ENCODE measurements around the gene RAVER1.

The RAVER1 gene

DNA sequence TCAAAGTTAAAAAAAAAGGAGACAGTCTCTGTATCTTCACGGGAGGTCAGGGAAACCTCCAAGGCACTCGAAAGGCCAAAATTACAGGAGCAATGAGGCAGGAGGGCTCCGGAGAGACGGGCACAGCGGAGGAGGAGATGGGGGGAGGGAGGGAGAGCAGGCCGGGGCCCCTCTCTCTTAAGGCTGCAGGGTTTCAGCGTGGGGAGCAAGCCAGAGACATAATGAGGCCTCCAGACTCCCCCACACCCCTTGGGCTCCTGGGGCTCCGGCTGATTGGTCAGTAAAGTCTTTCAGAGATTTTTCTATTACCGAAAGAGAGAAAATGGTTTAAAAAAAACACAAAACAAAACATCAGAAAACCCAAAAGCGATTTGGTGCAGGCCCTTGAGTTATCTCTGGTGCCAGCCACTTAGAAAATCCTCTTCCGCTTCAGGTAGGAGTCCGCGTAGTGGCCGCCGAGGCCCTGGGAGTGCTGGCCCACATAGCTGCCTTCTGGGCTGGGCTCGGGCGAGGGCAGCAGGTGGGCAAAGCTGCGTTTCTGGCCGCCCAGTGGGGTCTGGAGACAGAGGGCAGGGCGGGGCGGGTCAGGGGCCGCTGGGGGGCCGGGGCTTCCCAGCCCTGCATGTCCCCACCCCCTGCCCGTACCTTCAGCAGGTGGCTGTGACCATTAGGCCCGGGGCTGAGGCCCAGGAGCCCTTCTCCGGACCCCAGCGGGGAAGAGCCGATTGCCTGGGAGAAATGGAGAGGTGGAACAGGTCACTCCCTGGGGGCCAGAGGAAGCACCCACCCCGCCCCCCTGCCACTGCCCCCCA lies 16.1 kb downstream of the RAVER1 start:
- no peak for DNase-seq

DNA sequence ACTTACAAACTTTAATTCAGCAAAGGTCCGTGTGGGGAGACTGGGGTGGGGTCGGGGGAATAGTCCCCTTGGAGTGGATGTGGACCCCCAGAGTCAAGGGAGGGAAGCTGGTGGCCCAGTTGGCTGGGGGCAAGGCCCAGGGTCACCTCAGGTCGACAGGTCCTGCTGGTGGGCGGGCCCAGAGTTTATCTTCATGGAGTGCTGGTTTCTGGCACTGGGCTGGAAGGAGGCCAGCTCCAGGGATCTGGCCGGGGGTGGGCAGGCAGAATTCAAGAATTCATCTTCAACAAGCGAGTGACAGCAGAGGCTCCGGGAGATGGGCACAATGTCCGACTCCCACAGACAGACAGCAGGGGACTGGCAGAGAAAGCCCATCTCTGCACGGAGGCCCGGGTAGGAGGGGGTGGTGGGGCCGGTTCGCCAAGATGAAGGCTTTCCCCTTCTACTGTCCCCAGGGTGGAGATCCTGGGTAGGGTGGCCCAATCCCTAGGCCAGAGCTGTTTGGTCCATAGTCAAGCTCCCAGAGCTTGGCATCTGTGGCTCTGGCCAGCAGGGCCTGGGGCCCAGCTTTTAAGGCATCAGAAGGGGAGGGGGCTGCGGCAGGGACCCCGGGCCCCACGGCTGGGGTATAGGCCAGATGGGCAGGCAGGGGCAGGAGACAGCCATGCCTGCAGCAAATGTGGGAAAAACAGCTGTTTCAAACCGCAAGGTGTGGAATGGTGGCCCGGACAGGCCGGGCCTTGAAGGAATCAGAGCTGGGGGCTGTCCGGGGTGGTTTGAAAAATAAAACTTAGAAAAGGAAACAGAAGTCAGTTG lies 16.9 kb downstream of the RAVER1 start:
- no peak for DNase-seq

DNA sequence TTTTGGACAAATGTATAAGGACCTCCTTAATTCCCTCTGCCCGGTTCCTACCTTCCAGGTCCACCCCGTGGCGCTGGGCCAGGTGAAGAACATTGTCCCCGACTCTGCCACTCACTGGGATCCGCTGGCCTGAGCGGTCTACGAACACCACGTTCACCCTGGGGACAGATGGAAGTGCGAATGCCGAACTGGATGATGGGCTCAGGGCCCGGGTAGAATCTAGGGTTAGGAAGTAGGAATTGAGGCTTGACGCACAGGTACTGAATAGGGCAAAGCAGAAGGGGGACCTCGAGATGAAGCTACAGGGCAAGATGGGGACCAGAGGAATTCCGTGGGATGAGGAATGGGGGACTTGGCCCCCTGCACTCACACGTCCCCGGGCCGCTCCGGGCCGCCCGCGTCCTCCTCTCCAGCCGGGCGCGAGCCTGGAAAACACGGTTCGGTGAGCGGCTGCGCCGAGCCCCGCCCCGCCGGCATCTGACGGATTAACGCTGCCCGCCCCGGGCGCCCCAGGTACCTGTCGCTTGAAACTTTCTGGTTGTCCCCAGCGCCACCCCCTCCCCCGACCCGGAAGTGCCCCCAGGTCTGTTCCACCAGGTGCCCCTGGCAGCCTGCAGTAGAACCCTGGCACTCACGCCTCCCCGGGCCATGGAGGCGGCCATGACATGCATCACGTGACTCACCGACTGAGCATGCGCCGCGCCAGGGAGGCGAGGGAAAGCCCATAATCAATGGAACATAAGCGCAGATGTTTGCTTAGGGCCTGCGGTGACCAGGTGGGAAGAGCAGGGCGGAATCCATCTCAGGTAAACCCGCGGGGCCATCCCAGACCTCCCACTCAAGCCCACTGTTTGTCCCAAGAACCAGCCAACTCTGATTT lies 17.8 kb downstream of the RAVER1 start, which contains the start of gene FDX2:
Gene FDX2 (minus strand): TSS at position 681 of the 880 bp plus-strand sequence. CDS start 19 bp downstream, at position 662.
- DNase-seq = peak; percentile 63

DNA sequence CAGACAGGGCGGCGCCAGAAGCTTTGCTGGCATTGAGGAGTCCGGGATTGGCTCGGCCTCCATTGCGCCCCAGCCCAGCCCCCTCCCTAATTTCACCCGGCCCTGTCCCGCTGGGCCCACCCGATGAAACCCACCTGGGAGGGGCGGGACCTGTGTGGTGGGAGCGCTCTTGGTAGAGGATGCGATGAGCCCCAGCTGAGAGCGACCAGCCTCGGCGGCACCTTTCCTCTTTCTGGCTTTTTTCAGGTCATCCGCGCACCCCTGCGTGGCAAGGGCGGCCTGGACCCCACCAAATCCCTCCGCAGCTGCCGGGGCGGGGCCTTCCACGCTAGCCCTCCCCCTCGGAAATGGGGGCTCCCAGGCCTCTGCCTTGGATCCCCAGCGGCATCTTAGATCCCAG lies 23.9 kb downstream of the RAVER1 start, which contains the start of gene ZGLP1:
Gene ZGLP1 (minus strand): TSS at position 393 of the 400 bp plus-strand sequence.
- no peak for DNase-seq

DNA sequence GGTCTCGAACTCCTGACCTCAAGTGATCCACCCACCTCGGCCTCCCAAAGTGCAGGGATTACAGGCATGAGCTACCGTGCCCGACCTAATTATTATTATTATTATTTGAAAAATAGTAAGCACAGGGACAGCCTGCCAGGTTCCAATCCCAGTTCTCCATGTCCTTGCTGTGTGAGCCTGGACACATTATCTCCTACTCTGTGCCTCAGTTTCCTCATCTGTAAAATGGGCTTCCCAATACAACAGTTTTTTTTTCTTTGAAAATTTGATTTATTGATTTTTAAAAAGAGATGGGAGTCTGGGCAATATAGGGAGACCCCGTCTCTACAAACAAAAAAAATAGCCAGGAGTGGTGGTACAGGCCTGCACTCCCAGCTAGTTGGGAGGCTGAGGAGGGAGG lies 27.0 kb downstream of the RAVER1 start:
- DNase-seq = no peak

DNA sequence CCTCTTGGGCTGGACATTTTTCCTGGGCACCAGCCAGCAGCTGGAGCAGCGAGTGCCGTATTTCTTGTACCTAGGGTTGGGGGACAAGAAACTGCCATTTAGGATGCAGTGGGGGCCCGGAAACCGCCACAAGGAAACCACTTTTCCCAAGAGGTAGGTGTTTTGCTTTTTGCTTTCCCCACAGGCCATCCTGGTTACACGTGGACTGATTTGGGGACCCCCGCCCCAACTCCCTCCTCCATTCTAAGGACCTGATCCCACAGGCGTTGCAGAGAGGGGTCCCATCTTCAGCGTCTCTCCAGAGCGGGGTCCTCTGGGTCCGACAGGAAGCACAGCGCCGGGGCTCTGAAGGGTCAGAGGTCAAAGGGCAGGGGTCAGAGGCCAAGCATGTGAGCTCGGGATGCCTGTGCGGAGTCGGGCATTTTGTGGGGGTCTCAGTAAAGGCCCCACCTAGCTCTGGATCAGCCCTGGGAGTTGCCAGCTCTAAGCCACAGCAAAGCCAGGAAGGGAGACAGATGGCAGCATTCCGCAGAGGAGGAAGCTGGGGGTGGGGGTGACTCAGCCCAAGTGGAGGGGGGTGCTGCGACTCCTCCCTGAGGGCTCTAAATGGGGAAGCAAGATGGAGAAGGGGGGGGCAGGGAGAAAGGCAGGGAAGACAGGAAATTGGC lies 28.1 kb downstream of the RAVER1 start:
- peak; percentile 78 for DNase-seq

DNA sequence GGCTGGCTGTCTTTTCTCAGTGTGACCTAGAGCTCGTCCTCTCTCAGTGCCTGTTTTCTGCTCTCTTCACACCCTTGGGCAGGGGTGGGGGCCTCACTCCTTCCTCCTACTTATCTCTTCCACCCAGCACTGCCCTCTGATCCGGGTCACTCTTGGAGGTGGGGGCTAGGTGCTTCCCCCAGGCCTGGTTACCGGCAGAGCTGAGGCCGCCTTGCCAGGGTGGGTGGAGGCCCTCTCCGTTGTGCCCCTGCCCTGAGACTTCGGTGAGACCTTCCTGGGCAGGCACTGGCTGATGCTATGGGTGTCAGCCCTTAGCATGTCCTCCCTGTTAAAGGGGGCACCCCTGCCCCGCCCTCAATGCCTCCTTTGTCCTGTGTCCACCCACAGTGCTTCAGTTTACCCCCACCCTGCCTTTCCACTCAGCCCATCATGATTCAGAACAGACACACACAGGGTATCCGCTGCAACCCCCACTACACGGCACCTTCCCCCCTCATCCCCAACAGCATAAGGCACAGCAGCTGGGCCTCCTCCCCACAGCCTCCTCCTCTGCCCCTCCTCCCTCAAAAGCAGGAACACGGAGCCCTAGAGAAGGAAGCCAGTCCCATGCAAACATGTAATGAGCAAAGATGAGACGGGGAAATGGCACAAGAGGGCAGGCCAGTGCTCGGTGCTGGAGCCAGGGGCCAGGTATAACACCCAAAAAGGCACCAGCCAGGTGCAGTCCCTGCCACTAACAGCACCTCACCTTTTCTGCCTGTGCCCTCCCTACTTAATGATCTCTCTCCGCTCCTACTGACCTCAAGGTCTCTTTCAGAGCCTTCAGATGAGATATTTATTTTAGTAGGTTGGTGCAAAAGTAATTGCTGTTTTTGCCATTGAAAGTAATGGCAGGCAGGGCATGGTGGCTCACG lies 33.5 kb downstream of the RAVER1 start:
- peak; percentile 83 for DNase-seq

DNA sequence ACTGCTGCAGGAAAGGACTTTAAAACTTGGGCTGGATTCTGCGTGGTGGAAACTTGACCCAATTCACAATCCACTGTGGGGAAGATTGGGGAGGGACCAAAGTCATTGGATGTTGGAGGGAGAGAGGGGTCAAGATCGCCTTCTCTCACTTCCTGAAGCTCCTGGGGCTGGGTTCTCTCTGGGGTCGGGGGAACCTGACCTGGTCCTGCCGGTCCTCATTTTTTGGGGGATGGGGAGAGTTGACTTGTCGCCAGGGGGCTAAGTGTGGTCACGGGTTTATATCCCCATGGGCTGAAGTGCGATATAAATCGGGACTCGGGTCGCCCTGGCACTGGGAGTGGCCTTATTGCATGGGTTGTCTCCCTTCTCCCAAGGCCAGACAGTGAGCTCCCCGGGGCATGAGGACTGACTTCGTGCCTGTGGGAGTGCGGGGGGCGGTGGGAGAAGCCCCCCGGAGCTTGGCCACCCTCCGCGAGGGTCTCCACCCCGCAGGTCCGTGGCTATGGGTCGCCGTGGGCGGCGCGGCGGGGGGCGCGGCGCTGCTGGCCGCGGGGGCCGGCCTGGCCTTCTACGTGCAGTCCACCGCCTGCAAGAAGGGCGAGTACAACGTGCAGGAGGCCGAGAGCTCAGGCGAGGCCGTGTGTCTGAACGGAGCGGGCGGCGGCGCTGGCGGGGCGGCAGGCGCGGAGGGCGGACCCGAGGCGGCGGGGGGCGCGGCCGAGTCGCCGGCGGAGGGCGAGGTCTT lies 37.3 kb downstream of the RAVER1 start:
- DNase-seq = no peak

DNA sequence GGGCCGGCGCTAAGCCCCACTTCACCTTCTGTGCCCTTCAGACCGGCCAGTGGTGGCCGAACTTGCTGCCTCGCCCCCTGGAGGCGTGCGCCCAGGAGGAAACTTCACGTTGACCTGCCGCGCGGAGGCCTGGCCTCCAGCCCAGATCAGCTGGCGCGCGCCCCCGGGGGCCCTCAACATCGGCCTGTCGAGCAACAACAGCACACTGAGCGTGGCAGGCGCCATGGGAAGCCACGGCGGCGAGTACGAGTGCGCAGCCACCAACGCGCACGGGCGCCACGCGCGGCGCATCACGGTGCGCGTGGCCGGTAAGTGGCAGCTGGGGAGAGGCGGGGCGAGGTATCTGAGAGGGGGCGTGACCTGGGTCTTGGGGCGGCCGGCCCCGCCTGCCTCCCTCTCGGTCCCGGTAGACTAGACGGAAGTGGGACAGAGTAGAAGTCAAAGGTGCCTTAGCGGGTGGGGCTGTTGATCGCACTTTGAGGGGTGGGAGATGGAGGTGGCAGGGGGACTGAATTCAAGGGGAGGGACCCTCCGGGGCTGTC lies 38.0 kb downstream of the RAVER1 start:
- no peak for DNase-seq

DNA sequence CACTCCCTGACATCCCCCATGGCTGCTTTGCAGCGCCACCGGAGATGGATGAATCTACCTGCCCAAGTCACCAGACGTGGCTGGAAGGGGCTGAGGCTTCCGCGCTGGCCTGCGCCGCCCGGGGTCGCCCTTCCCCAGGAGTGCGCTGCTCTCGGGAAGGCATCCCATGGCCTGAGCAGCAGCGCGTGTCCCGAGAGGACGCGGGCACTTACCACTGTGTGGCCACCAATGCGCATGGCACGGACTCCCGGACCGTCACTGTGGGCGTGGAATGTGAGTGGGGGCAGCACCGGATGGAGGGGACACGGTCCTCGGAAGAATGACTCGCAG lies 39.0 kb downstream of the RAVER1 start:
- DNase-seq = no peak

DNA sequence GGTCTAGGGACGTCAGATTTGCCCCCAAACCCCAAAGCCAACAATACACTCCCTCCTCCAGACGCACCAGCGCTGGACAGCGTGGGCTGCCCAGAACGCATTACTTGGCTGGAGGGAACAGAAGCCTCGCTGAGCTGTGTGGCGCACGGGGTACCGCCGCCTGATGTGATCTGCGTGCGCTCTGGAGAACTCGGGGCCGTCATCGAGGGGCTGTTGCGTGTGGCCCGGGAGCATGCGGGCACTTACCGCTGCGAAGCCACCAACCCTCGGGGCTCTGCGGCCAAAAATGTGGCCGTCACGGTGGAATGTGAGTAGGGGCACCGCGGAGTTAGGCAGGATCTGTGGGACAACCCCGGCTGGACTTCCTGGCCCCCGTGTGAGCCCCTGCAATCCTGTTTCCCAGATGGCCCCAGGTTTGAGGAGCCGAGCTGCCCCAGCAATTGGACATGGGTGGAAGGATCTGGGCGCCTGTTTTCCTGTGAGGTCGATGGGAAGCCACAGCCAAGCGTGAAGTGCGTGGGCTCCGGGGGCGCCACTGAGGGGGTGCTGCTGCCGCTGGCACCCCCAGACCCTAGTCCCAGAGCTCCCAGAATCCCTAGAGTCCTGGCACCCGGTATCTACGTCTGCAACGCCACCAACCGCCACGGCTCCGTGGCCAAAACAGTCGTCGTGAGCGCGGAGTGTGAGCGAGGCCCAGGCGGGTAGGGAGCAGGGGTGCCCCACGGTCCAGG lies 39.5 kb downstream of the RAVER1 start:
- no peak for DNase-seq

DNA sequence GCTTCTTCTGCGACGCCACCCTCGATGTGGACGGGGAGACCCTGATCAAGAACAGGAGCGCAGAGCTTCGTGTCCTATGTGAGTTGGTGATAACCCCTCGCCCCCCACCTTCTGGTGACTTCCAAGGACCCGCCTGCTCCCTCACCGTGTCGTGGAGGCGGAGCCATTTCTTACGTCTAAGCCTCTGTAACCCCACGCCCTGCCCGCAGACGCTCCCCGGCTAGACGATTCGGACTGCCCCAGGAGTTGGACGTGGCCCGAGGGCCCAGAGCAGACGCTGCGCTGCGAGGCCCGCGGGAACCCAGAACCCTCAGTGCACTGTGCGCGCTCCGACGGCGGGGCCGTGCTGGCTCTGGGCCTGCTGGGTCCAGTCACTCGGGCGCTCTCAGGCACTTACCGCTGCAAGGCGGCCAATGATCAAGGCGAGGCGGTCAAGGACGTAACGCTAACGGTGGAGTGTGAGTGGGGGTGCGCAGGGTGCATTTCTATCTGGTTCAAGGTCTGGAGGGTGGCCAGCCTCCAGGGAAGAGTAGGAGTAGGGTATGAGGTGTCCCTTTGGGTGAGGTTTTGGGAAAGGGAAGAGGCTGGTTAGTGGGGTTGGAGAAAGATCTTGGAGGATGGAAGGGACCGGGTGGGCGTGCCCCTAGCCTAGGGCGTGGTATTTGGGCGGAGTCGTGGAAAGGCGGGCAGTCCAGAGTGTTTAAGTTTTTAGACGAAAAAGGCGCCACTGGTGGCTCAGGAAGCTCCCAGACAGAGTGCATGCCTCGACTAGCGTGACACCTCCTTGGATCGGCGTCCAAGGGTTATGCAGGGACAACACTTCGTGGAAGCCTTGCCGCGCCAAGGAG lies 40.3 kb downstream of the RAVER1 start:
- DNase-seq = no peak

DNA sequence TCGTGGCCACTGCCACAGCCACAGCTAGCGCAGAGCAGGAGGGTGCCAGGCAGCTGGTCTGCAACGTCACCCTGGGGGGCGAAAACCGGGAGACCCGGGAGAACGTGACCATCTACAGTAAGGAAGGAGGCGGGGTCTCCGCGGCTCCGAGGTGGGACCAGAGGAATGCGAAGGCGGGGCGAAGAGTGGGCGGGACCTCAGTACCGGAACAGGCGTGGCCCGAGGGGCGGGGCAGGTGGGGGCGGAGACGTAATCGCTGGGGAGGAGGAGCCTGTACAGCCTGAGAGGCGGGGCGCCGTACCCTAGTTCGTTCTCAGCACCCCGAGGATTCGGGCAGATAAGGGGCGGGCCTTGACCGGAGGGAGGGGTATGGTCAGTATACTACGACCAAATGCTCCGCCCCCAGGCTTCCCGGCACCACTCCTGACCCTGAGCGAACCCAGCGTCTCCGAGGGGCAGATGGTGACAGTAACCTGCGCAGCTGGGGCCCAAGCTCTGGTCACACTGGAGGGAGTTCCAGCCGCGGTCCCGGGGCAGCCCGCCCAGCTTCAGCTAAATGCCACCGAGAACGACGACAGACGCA lies 41.0 kb downstream of the RAVER1 start:
- no peak for DNase-seq

DNA sequence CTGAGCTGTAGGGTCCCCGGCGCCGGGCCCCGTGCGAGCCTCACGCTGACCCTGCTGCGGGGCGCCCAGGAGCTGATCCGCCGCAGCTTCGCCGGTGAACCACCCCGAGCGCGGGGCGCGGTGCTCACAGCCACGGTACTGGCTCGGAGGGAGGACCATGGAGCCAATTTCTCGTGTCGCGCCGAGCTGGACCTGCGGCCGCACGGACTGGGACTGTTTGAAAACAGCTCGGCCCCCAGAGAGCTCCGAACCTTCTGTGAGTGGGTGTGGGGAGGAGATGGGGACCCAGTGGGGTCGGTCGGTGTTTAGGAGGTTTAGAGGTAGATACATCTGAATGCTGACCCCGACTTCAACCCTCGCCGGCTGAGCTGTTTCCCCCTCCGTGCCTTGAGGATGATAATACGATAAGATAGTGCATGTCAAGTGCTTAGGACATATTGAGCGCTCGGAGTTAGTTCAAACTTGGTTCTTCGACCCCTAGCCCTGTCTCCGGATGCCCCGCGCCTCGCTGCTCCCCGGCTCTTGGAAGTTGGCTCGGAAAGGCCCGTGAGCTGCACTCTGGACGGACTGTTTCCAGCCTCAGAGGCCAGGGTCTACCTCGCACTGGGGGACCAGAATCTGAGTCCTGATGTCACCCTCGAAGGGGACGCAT lies 41.6 kb downstream of the RAVER1 start:
- no peak for DNase-seq

DNA sequence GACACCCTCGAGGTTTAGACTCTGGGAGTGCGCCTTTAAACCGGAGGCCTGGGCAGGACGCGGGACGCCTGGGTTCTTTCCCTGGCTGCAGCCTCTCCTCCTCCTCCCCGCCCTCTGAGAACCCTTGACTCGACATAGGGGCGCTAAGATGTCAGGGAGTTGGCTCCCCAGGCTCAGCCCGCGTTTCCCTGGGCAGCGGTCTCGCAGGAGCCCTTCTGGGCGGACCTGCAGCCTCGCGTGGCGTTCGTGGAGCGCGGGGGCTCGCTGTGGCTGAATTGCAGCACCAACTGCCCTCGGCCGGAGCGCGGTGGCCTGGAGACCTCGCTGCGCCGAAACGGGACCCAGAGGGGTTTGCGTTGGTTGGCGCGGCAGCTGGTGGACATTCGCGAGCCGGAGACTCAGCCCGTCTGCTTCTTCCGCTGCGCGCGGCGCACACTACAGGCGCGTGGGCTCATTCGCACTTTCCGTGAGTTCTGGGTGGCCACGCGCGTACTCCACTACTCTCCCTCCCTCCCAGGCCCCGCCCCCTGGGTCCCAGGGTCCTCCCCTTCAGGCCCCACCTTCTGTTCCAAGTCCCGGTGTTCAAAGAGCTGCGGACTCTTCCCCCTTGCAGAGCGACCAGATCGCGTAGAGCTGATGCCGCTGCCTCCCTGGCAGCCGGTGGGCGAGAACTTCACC lies 42.3 kb downstream of the RAVER1 start:
- peak; percentile 56 for DNase-seq

DNA sequence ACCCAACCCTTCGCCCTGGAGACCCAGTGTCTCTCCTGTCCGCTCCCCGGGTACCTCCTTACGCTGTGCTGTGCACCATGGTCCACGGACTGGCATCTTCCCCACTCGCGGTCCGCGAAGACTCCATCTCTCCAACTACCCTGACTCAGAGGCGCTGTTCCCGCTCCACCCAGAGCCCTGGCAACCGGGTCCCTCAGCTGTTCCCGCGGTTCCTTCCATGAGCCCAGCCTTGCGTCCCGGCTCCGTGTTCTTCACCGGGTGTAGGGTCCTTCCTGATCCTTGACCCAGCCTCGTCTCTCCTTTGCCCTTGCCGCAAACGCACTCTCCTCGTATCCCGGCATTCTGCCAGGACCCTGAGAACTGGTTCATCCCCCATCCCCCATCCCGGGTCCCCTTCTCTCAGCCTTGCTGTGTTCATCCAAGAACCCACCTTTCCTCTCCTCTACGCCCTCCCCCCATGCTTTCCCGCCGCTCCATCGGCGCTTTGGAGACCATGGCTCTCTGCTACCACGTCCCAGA lies 42.9 kb downstream of the RAVER1 start:
- DNase-seq = no peak

DNA sequence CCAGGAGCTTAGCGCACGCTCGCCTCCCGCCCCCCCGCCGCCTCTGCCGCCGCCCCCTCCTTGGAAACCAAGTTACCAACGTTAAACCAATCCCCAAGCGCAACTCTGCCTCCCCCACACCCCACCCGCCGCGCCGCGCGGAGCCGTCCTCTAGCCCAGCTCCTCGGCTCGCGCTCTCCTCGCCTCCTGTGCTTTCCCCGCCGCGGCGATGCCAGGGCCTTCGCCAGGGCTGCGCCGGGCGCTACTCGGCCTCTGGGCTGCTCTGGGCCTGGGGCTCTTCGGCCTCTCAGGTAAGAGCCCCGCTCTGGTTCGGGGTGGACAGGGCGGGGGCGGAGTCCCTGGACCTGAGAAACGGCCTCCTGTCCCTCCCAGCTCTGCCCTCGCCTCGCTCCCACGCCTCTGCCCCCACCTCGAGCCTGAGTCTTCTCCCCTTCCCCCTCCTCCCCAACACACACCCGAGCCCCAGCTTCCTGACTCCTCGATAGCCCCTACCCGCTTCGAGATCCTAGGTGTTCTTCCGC lies 43.4 kb downstream of the RAVER1 start, which contains the start of gene ICAM5:
Gene ICAM5 (plus strand): TSS at position 117 of the 521 bp plus-strand sequence. CDS start 92 bp downstream, at position 209.
- no peak for DNase-seq

All from GDM1 (cell line).